22Rv1 (cell line): ENCODE measurements around the gene IQCH.

Source experiments
- CTCF ChIP-seq: fragments of 450-650 bp; IDR thresholded peaks from 2 replicates; pipeline ENCODE4 v1.5.1; 2017; ENCODE audit warnings: mild to moderate bottlenecking
- ZFX ChIP-seq: fragments of 450-650 bp; IDR thresholded peaks from 2 replicates; pipeline ENCODE4 v1.6.1; 2017; ENCODE audit warnings: antibody characterized with exemption, borderline replicate concordance

- TF ChIP-seq CTCF (no peak), ZFX (no peak)
Observed at GRCh38 chr15:67548862-67549651, 294.5 kb downstream of the IQCH start.
